OCI-M2 (cell line): ENCODE measurements around the gene ZACN.
"Not testable (repeated sequence)": the region's sequence is repeated elsewhere in the genome, so short reads cannot be mapped to it uniquely, and the experiment has no call there.

Experiments
- DNase-seq: peaks from one replicate; lab custom pipeline; 2025; ENCODE audit not compliant: unreplicated experiment; lab: John Stamatoyannopoulos, UW

The ZACN gene

DNA sequence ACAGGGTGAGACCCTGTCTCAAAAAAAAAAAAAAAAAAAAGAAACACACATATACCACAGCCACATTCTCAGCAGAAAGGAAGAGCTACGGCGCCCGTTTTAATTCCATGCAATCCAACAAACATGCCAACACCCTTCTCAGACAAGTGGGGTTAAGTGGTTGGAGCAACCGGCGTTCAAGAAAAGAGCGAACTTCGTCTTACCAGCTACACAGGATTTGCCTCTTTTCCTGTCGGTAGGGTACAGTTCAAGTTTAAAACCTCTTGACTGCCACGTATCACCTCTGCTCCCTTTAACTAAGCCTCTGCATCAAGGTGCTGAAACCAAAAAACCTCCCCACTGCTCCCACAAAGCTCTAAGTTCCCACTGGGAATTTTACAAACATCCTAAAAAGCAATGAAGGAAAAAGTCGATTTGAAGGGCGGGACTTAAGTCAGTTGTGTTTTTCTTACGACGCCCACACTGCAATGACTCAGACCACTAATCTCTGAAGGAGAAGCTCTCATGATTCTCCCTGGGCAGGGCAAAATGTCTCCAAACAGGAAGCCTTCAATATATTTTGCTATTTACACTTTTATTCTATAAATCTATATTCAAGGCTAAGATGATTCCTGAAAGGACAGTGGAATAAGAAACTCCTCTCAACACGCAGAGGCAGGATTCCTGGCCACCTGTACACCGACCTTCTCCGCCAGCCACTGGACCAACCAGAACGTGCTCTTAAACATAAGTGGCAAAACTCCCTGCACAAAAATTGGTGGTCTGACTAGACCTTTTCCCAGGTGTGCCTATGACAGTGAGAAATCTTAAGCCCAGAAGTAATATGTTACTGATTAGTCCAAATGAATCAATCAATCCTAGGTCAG lies 25.5 kb upstream of the ZACN start:
- no peak for DNase-seq

DNA sequence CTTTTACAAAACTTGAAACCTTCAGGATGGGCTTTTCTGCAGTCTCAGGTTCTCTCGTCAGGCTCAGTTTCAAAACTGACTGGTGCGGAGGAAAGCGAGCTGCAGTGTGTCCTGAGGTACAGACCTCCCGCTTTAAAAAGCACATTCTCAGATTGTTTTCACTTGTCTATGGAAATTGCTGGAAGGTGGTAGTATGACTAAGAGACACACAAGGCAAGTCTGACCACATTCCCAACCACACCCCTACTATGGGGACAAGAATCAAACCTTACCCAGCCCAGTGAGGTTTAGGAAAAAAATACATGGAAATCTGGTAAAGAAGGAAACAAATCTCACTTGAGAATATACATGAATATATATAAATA lies 24.9 kb upstream of the ZACN start:
- DNase-seq: no peak

- no peak for DNase-seq
These were observed 22.1 kb upstream of the ZACN start for GRCh38 chr17:76056882-76057281.

DNA sequence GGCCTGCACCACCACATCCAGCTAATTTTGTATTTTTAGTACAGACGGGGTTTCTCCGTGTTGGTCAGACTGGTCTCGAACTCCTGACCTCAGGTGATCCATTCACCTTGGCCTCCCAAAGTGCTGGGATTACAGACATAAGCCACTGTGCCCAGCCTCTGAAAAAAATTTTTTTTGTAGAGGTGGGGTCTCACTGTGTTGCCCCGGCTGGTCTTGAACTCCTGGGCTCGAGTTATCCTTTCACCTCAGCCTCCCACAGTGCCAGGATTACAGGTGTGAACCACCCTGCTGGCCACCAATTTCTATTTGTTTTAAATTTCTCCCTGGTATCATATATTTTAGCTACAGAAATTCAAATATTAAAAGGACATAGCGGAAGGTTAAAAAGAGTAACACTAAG lies 20.7 kb upstream of the ZACN start:
- DNase-seq: not testable (repeated sequence)

DNA sequence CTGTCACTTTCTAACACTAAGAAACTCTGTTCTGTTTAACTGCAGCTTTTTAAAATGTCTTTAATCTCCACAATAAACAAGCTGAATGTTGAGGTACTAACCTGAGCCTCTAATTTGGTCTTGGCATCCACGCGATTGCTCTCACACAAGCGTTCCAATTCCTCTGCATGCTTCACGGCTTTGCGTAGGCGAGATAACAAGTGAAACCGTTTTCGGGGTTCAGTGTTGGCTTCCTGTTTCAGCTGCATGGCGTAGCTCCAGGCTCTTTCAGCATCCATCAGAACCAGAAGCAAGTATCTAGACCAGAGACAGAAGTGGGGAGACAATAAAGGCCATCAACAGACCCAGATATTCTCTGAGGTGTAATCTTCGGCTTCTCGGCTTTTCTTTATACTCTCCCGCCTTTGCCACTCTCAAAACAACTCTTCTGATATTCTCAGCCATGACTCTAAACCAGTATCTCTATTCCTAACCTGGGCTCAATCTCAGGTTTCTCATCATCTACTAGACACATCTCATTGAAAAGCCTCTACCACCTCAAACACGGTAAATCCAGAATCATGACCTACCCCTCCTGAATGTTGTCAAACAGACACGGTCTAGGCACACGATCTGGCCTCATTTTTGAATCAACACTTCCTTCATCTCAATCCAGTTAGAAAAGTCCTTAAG lies 15.0 kb upstream of the ZACN start:
- no peak for DNase-seq

GRCh38 chr17:76065775-76066174 lies 13.2 kb upstream of the ZACN start:
- no peak for DNase-seq

DNA sequence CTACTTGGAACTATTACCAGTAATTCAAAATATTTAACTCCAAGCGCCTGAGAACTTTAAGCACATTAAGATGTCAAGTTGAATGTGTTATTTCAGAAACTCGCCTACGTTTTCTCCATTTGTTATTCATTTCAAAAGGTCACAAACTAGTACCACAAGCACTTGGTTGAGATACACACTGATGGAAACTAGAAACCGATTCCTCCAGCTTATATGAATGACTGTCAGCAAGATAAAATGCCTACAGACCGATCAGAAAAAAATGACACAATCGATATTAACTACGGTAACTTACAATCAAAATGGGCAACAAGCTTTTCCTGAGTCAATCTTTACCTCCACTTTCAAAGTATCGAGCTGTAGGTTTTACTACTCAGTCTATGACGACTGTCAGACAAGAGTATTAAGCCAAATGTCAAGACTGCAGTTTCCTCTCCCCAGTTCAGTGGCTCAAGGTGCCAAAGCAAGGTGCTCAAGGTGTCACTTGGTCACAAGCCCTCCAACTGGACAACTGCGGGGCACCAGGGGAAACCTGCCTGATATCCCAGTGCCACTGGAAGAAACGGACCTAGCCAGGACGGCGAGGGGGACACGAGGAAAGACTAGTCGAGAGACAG lies 7.3 kb upstream of the ZACN start:
- DNase-seq: no peak

DNA sequence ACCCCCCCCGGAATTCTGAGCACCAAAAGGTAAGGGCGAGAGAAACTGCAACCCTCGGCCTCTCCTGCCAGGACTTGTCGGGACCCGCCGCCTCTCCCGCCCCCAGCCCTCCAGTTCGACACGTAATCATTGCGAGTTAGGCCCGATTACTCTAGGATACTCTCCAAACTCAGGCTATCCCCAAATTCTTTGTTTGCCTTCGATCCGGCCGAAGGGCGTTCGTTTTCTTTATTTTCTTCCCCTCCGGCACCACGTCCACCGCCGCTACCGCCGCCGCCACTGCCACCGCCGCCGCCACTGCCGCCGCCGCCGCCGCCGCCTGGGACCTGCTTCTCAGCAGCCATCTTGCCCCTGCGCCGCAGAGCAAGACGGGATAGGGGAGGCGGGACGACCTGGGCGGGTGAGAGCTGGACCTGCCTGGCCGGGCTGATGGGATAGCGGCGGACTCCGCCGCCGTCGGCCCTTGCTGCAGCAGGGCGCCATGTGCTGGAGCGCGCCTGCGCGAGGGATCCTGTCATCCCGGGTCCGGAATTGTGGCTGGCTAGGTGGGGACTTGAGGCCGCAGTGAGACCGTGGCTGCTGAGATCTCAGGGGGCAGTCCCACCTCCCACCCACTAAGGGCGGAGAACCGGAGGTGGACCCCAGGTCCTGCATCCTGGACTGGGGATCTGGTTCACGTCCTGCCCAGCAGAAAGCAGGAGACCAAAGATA lies 6.7 kb upstream of the ZACN start, which contains the start of gene SRP68:
Gene SRP68, minus strand, starts transcription at position 370 of the 711 bp plus-strand sequence. Its CDS starts 26 bp downstream, at position 344.
- DNase-seq: no peak

- DNase-seq: no peak
These were observed 4.3 kb upstream of the ZACN start, which contains the start of gene GALR2 for GRCh38 chr17:76074390-76075363. Gene GALR2 (plus strand): TSS chr17:76074781. CDS start chr17:76074884, 103 bp downstream.

DNA sequence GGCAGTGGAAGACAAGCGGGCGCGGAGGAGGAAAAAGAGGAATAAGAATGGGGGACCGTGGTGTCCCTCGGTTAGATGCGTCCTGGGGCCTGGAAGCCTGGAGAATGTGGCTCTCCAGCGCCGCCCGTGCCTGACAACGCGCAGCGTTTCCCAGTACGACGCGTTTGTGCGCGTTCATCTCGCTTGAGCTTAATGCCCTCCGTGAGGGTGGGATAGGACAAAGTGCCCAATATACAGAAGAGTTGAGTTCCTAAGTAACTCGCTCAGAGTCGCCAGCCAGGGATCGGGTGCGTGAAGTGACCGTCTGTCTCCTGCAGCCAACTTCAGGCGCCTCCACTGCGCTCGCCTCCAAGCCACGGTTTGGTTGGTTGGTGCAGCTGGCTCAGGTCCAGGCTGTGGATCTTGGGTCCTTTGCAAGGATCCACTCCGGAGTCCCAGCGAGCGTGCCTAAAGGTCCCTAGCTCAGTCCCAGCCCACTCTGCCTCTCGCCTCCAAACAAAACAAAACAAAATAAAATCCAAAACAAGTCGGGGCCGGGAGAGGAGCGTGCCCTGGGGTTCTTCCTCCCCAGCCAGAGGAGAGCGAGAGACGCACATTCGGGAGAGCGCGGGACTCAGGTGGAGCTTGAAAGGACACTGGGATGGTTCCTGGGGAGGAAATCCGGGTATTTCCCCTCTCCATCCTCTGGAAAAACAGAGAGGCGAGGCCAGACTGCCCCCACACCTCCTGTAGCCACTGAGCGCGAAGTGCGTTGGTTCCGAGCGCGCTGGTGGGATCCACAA lies 3.4 kb upstream of the ZACN start:
- DNase-seq: no peak

DNA sequence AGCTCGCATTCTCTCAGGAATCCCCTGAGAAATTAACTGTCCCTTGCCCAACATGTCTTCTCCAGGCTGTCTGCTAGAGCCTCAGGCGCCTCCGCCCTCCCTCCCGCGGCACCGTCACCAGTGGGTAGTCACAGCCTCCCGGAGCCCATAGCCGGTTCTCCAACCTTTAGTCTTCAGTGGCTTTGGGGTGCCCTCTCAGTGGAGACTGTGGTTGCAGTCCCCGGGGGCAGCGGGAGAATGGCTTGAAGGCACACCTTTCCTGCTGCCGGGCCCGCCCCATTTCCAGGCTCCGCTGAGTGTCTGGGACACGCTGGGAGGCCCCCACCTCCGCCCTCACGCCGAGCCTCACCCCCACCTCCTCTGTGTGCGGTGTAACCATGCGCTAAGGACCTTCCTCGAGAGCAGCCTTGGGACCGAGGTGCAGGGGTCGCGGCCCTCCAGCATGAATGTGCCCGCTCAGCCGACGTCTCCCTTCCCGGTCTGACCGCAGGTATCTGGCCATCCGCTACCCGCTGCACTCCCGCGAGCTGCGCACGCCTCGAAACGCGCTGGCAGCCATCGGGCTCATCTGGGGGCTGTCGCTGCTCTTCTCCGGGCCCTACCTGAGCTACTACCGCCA lies 2.7 kb upstream of the ZACN start:
- DNase-seq: no peak

- no peak for DNase-seq
These were observed 2.0 kb upstream of the ZACN start for GRCh38 chr17:76076765-76077583.

- no peak for DNase-seq
These were observed 1.3 kb upstream of the ZACN start for GRCh38 chr17:76077584-76078110.

- DNase-seq: not testable (repeated sequence)
These were observed 612 bp upstream of the ZACN start for GRCh38 chr17:76078370-76078769.

DNA sequence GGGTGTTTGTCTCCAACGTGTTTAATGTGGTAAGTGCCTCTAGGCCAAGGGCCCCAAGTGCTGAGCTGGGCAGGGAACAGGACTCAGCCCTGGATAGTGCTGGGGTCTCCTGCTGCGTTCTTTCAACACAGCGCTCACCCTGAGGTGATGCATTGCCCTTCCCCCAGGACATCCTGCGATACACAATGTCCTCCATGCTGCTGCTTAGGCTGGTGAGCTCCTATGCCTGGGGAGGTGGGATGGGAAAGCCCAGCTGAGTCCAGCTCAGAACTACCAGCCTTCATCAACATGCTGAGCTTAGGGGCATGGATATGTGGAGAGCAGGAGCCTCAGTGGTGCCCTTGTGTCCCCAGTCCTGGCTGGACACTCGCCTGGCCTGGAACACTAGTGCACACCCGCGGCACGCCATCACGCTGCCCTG lies 563 bp downstream of the ZACN start:
- no peak for DNase-seq

GRCh38 chr17:76079956-76080767 lies 1.2 kb downstream of the ZACN start:
- no peak for DNase-seq

DNA sequence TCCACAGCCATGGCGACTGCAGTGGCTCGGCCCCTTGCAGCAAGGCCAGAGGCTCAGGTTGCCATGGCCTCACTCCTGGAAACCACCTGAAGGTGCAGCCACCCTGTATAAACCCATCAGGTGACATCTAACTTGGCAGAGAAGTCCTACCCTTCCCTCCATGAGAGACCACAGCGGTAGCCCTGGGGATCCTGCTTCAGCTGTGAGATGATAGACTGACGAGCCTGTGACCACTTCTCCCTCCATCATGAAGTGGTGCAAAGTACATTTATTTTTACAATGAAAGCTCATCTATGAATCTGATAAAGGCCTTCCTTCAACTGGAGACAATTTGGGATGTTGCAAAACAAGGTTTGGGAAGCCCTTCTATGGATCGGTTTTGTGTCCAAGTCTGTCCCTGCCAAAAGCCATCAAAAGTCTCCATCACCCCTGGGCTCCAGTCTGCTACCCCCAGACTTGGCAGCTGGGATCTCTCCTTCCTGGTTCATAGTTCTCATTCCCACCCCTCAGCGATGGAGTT lies 1.8 kb downstream of the ZACN start:
- no peak for DNase-seq
